Right renal cortex interstitium (tissue), 3 donors: Measurements from ENCODE around the gene NRCAM. TPM values are rescaled to one million over a fixed set of nuclear protein-coding genes. Genes with fewer than 3 reads are reported as not detected.

Experiments used
- DNase-seq, 3 donors: peaks; one replicate each; pipeline ENCODE4 v3.0.0-alpha.2; 2013; ENCODE audit warnings: low read depth in 3 of 3, low spot score in 2 of 3
- polyA plus RNA-seq, 3 donors: library from polyadenylated mRNA; unstranded; fragments of 120-200 nt; gene quantifications; one replicate each; pipeline ENCODE4 v1.2.1, GENCODE V29; 2013; ENCODE audit not compliant: insufficient read length in 3 of 3

Gene NRCAM
- polyA plus RNA-seq, 3 donors = 16.7 to 24.1 (median 19.8) TPM

- DNase-seq = no peak
Observed at GRCh38 chr7:108460964-108461363, 4.7 kb upstream of the NRCAM start.

DNA sequence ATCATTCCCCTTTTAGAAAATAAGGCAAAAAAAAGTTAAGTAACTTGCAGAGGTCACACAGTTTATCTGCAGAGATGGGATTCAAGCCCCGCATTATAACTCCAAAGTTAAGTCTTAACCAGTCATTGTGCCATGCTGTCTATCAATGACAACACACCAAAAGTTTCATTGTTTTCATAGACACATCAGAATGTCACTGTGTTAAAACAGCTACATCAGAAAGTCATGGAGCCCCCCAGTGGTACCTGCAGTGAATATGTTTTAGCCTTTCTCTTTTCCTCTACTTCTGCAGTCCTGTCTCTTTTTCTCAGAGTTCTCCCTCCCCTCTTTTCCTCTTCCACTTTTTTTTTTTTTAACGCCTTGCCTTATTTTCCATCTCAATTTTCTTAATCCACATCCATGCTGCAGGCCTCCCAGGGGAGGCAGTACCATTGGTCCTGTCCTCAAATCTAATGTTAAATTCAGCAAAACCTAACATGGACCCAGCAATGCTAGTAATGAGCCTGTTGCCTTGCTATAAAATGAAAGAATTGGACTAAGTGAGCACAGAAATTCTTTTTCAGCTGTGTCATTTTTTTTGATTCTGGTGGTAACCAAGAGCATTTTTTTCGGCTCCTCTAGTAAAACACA, 3.8 kb upstream of the NRCAM start:
- DNase-seq = peak in 1 of 3 donors; percentile 13

GRCh38 chr7:108457871-108458270, 1.6 kb upstream of the NRCAM start:
- DNase-seq = no peak

DNA sequence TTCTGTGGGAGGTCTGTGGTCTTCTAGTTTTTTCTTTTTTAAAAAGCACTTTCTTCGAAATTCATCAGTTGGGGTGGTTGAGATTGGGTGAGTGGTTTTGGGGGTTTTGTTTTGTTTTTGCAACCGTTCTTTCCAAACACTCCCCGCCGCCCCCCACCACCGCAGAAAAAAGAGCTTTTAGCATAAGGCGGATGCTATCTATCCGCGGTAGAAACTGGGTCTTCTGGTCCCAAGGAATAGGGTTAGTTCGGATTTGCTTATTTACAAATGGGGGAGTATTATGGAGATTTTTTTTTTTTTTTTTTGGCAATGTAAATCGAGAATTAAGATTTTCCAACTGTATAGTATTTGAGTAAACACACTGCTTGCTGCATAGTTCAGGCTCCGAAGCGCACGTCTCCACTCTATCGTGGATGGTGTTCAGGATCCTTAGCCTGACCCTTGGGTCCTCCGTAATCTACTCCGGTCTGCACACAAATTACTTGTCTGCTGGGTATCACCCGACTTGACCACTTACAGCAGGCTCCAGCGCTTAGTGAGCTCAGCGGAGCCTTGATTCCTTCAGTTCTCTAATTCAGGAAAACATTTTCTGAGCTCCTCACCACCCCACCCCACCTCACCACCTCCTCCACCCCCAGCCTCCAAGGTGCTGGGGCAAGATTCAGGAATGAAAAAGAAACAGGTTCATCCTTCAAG, 757 bp upstream of the NRCAM start:
- no peak for DNase-seq

- DNase-seq = peak in 1 of 3 donors; percentile 16
Observed at GRCh38 chr7:108455551-108455997, 662 bp downstream of the NRCAM start.

GRCh38 chr7:108454674-108455550, 1.3 kb downstream of the NRCAM start:
- DNase-seq = peak in 1 of 3 donors; percentile 15

DNA sequence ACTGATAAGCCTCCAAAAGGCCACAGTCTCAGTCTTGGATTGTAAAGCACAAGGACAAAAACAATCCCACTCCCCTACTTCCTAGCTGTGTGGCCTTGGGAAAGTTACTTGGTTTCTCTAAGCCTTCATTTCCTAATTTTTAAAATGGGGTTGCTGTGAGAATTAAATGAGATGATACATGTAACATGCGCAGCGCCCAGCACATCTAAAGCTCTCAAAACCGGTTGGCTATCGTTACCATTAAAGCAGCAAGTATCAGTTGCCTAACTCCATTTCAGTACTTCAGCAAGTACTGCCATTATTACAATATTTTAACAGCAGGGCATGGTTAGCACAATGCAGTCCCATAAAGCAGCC, 1.9 kb downstream of the NRCAM start:
- DNase-seq = no peak

- no peak for DNase-seq
Observed at GRCh38 chr7:108453320-108453719, 2.9 kb downstream of the NRCAM start.

DNA sequence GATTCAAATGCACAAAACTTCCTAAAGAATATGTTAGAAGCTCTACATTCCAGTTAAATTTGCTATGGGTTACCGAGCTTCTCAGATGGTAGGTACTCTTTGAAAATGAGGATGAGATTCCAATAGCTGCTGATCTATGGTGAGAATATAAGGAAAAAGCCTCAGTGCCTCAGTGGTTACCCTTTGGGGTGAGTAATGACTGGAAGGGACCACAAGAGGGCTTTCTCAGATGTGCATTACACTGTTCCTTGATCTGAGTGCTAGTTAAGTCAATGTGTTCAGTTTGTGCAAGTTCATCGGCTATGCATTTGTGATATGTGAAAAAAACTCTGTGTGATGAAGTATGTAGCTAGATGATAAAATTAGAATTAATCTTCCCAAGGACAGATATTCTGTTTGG, 3.5 kb downstream of the NRCAM start:
- DNase-seq = no peak

DNA sequence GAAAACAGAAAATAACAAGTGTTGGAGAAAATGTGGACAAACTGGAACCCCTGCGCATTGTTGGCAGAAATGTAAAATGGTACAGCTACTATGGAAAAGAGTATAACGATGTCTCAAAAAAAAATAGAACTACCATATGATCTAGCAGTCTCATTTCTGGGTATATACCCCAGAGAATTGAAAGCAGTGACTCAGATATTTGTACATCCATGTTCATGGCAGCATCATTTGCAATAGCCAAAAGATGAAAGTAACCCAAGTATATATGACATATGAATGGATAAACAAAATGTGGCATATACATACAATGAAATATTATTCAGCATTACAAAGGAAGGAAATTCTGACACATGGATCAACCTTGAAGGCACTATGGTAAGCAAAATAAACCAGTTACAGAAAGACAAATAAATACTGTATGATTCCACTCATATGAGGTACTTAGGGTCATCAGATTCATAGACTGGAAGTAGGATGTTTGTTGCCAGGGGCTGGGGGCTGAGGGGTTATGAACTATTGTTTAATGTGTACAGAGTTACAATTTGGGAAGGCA, 4.9 kb downstream of the NRCAM start:
- DNase-seq = no peak

DNA sequence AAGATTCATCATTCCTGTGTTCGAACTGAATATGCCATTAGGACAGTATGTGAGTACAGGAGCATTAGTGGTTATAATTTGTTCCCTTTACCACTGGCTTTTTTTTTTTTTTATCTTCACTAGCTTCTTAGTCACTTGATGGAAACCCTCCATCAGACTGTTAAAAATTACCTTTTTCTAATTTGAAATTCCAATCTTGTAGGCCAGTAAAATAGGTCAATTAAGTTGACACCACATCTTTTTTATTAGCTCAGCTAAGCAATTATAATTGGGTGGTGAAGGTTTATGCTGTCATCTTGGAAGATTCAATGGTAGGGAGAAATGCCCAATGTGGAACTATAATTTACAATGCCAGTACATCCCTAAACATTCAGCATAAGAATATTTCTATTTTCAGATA, 6.1 kb downstream of the NRCAM start:
- no peak for DNase-seq

DNA sequence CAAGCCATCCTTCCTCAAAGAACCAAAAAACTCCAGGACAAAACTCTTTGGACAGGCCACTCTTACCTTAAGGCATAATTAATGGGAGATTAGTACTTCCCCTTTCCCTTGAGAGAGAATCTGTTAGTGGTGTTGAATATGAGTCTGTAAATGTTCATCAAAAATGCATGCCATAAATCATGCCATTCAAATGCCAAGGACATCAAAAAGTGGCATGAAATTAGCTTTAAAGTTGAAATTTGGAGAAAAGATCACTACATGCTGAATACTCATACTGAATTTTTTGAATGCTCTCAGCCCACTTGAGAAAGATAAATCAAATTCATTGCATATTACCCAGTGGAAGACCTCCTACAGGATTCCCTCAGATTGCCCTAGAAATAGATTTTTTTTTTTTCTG, 6.7 kb downstream of the NRCAM start:
- no peak for DNase-seq

GRCh38 chr7:108448584-108449505, 7.4 kb downstream of the NRCAM start:
- DNase-seq = no peak

GRCh38 chr7:108442039-108442568, 14.1 kb downstream of the NRCAM start:
- DNase-seq = no peak

DNA sequence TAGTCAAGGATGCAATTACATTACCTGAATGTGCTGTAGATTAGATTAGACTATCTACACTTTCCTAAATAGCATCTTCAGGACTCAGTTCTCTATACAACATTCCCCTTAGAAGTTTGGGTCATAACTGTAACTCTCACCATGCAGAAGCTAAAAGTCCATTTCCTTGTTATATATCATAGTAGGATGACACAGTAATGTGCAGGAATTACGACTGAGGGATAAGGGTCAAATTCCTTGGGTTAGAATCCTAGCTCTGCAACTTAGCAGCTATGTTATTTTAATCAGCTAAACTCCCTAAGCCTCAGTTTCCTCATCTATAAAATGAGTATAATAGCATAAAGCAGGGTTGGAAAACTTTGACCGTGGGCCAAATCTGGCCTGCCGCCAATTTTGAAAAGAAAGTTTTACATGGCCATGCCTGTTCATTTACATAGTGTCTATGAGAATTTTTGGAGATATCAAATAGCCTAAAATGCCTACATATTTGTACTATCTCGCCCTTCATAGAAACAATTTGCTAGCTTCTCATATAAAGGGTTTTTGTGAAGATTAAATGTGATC, 14.8 kb downstream of the NRCAM start:
- no peak for DNase-seq

DNA sequence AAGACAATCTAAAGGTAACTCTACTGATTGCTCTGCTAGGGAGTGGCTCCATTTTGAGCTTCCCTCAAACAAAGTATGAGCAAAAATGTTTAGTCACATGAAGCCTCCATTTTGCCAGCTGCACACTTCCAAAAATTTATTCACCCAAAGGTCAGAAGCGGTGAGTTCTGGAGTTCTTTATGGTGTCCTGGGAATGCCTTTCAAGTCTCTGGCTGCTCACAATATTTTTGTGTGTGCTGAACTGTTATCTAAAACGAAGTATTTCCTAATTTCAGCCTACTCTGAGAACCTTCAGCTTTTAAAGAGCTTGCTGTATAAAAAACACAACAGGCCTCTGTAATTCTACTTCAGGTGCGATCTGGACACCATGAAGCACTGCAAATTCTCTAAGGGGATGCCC, 15.6 kb downstream of the NRCAM start:
- no peak for DNase-seq

GRCh38 chr7:108436906-108437305, 19.3 kb downstream of the NRCAM start:
- no peak for DNase-seq

- no peak for DNase-seq
Observed at GRCh38 chr7:108434010-108434409, 22.2 kb downstream of the NRCAM start.

GRCh38 chr7:108431099-108431498, 25.1 kb downstream of the NRCAM start:
- no peak for DNase-seq

DNA sequence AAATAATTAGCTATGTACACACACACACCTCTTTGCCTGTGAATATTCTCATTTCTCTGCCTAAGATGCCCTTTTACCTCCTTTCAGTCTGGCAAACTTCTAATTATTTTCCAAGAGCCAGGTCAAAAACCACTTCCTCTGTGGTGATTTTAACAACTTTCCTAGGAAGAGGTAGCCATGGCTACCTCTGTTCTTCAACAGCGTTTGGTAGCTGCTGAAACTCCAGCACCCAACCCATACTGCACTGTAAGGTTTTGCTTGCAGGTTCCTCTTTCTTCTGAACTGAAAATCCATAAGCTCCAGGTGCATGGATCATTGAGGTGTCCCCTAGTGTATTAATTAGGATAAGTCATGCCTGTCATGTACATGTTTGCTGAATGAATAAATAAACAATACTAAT, 25.6 kb downstream of the NRCAM start:
- DNase-seq = no peak
